ENCODE data around the gene FBXO31. TPM values are rescaled to one million over a fixed set of nuclear protein-coding genes. Genes with fewer than 3 reads are reported as not detected.
A peak's percentile ranks its signal among the peaks of the same experiment; 100 is the strongest.

The FBXO31 gene
- total and polyA plus RNA-seq, 2 donors (not counting 1 experiment from before 2014, with no cell fraction given): 17.8 to 32.9 TPM

DNA sequence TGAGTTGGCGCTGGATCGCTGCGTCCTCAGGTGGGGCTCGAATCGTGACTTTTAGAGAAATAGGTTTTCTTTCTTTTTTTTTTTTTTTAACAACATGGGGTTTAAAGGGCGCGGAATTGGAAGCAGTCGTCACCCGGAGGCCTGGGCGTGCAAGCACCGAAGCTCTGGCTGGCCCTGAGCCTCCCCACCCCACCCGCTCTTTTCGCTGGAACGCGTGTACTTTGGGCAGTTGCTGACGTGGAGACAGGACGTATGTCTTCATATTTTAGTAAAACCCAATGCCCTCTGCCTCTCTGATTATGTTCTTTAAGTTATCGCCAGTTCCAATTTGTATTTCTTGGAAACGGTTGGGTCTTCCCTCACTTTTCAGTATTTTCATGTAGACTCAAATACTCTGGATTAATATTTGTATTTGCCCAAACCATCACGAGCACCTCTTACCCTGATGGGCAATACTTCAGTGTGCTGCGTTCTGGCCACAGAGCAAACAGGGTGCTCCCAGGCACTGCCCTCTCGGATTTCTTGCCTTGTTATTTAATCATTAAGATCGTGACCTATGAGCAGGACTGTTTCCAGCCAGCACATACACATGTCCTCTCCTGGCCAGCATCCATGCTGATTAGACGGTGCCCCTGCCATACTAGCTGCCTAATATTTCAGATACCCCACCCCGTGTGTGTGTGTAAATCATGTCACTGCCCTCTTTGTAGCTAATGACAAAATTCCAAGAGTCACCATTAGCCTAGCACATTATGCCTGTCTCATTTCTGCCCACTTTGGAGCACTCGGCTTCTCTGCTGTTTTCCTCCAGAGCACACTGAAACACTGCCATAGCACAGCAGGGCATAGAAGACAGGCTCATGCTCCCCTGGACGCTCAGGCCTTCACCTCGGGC lies 65.6 kb downstream of the FBXO31 start:
- Histone ChIP-seq H2AFZ (ENCODE audit: insufficient read depth, low read depth, low read length, poor library complexity, severe bottlenecking) (peak overlapping the region; percentile 97), H3K9ac (ENCODE audit: low read length) (peak overlapping the region; percentile 95), H3K4me2 (replicated peaks; ENCODE audit: low read depth, low read length, poor library complexity, severe bottlenecking) (peak overlapping the region; percentile 85), H3K27ac (ENCODE audit: low read length in 2 of 2) (peak overlapping the region; percentile 64 to 84), H3K9me3 (ENCODE audit: control extremely low read depth in 1 of 3, control insufficient read depth in 2 of 3, insufficient read depth in 1 of 3, low read length in 2 of 3) (no peaks in the 10 kb centered on the region), H3K36me3 (replicated peaks in 1 of 2; ENCODE audit: control extremely low read depth in 1 of 2, control insufficient read depth in 1 of 2, extremely low read depth in 1 of 2, insufficient read depth in 2 of 2, low read length in 1 of 2) (no peaks in the 10 kb centered on the region), H3K27me3 (replicated peaks in 1 of 4; ENCODE audit: control extremely low read depth in 1 of 4, control insufficient read depth in 3 of 4, insufficient read depth in 4 of 4, low read length in 3 of 4) (no peaks in the 10 kb centered on the region), H3K4me1 (ENCODE audit: control insufficient read depth in 2 of 2, insufficient read depth in 2 of 2, low read length in 2 of 2) (peaks cover 8 to 10% of the 10 kb centered on the region in 2 donors), H3K79me2 (ENCODE audit: control insufficient read depth, insufficient read depth, low read length) (peaks cover 16% of the 10 kb centered on the region), H4K20me1 (ENCODE audit: control insufficient read depth, insufficient read depth, low read length, poor library complexity, severe bottlenecking) (no peaks in the 10 kb centered on the region), H3K4me3 (ENCODE audit: control extremely low read depth in 1 of 5, extremely low read depth in 1 of 5, insufficient read depth in 1 of 5, low read depth in 2 of 5, low read length in 4 of 5) (peak overlapping the region; percentile 73 to 99 (median 94))
- H3K4me3 Mint-ChIP-seq: peak overlapping the region; percentile 96
- DNase-seq (no peak), ATAC-seq (ENCODE audit: low read depth) (peak; percentile 5)
- H3K27me3 Mint-ChIP-seq: no peaks in the 10 kb centered on the region
- CTCF ChIA-PET: interaction anchor here (0.8 to 5.3 kb wide), 9 partner anchors 9 to 451 kb away, joined by 3 to 47 read pairs (median 6); partner anchors contain the start of gene FBXO31
- no peaks in the 10 kb centered on the region for H3K9me3 Mint-ChIP-seq (ENCODE audit: insufficient read depth)
- peaks cover 12% of the 10 kb centered on the region for H3K4me1 Mint-ChIP-seq
- TF ChIP-seq EZH2 (IDR thresholded peaks at IDR 0.05; ENCODE audit: borderline replicate concordance, insufficient read depth, low read depth, low read length, poor library complexity, severe bottlenecking) (no peak), CTCF (IDR thresholded peaks at IDR 0.05) (no peak)
- POLR2A ChIA-PET: interaction anchor here (0.6 to 2.0 kb wide), 9 partner anchors 66 to 1419 kb away, joined by 3 to 9 read pairs (median 4); partner anchors contain the start of genes FBXO31 and IRF8
- H3K27ac Mint-ChIP-seq: peak overlapping the region; percentile 97
- intact Hi-C loops (cut with micrococcal nuclease): loop anchor here (1.0 to 5.0 kb wide), 2 partner anchors 74 to 756 kb away; partner anchors contain the start of gene MAP1LC3B
- 26% methylated on average over 17 of the region's 28 CpGs for WGBS (ENCODE audit: insufficient coverage)
